Psoas muscle (tissue), 8 donors: Measurements from ENCODE around the gene SH3BGRL2. TPM values are rescaled to one million over a fixed set of nuclear protein-coding genes. Genes with fewer than 3 reads are reported as not detected.

Source experiments
- ATAC-seq, 4 donors: fragments of 200-7000 bp; cut with Tn5 transposase; one replicate each; pipeline ENCODE4 v1.9.1; 2020; ENCODE audit warnings: moderate library complexity in 3 of 4, mild to moderate bottlenecking in 2 of 4
- DNase-seq, 2 donors: peaks; one replicate each; pipeline ENCODE4 v3.0.0-alpha.2; 2020
- H3K27ac ChIP-seq: fragments of 200-600 bp; one replicate; pipeline ENCODE4 v1.8.0; 2022
- H3K27me3 ChIP-seq, 3 donors: fragments of 200-600 bp in 1 of 3; one replicate each; pipeline versions ENCODE4 v1.6.1 to v1.8.0; 2013 to 2022; ENCODE audit warnings: low read length in 2 of 3, mild to moderate bottlenecking in 2 of 3, moderate library complexity in 1 of 3; ENCODE audit not compliant: insufficient read depth in 3 of 3
- H3K36me3 ChIP-seq, 2 donors: fragments of 200-600 bp in 1 of 2; one replicate each; pipeline versions ENCODE4 v1.6.1 to v1.8.0; 2013 to 2022; ENCODE audit warnings: low read depth in 1 of 2, mild to moderate bottlenecking in 1 of 2, moderate library complexity in 1 of 2; ENCODE audit not compliant: insufficient read depth in 1 of 2
- H3K4me1 ChIP-seq: fragments of 200-600 bp; one replicate; pipeline ENCODE4 v1.8.0; 2022
- H3K4me3 ChIP-seq: fragments of 200-600 bp; one replicate; pipeline ENCODE4 v1.8.0; 2022; ENCODE audit warnings: mild to moderate bottlenecking
- H3K9me3 ChIP-seq: fragments of 200-600 bp; one replicate; pipeline ENCODE4 v1.8.0; 2022
- CTCF ChIP-seq: fragments of 200-600 bp; IDR thresholded peaks from one replicate; pipeline ENCODE4 v1.8.0; 2022; ENCODE audit warnings: antibody characterized with exemption
- WGBS, 3 donors: extraction: QIAGEN DNeasy Blood & Tissue Kit; methylation state at CpG; one replicate each; pipeline versions ENCODE4 v1.1.6 to v1.1.7; 2013; 5-methylcytosine and 5-hydroxymethylcytosine counted together
- intact Hi-C, 2 donors: fragments of 100-400 bp; cut with DNase I; formaldehyde crosslinking; loops; one replicate each; pipeline versions ENCODE4 v1.11.0 to v1.14.2; 2022
- polyA plus RNA-seq, 3 donors: library from polyadenylated mRNA; stranded (reverse); fragments of 200-250 nt; gene quantifications; one replicate each; pipeline ENCODE4 v1.2.3, GENCODE V29; 2013
- total RNA-seq, 4 donors: library from RNA; stranded (reverse); fragmentation: NEBNext Ultra II Directional in 2 of 4; extraction: Animal tissue kit (Norgen Biotek cat#: 25700) in 2 of 4; gene quantifications; one replicate each; pipeline versions ENCODE4 v1.2.1 to v1.2.4, GENCODE V29; 2021 to 2023
- donor health status: healthy with polysubstance abuse.
- donor health status: DM: no; HTN: no; CAD: no; lungs with moderate emphysema.
- donor health status: Bipolar disorder and iron deficiency.
- donor health status: healthy.
- donor health status: DM: yes; HTN: yes; CAD: no.
- donor health status: DM: no; HTN: no; CAD: no.
- donor health status: DM: no; HTN: no; CAD: no.
- donor health status: DM: yes; HTN: yes; CAD: no.

SH3BGRL2 gene
- total and polyA plus RNA-seq, 7 donors = 3.5 to 9.7 (median 4.3) TPM

GRCh38 chr6:79628466-79629288 lies 2.5 kb upstream of the SH3BGRL2 start:
- intact Hi-C loops = no loop called here
- Histone ChIP-seq H3K36me3 (no peaks in the 10 kb centered on the region), H3K9me3 (peaks cover 3% of the 10 kb centered on the region), H3K27ac (no peak overlapping the region), H3K27me3 (no peaks in the 10 kb centered on the region), H3K4me1 (no peaks in the 10 kb centered on the region), H3K4me3 (no peak overlapping the region)
- no peak for TF ChIP-seq CTCF
- no peak for ATAC-seq
- DNase-seq = no peak
- 91 to 96% (median 96%) methylated on average over 5 of the region's 5 CpGs for WGBS, 3 donors

- H3K4me3 ChIP-seq = peak overlapping the region; percentile 88
- H3K27me3 ChIP-seq = no peaks in the 10 kb centered on the region
- no peak overlapping the region for H3K27ac ChIP-seq
- no peaks in the 10 kb centered on the region for H3K36me3 ChIP-seq
- DNase-seq (no peak), ATAC-seq (no peak)
- intact Hi-C loops = no loop called here
- H3K9me3 ChIP-seq = peaks cover 3% of the 10 kb centered on the region
- TF ChIP-seq CTCF = no peak
- WGBS, 3 donors = 51 to 57% (median 52%) methylated on average over 8 of the region's 8 CpGs
- H3K4me1 ChIP-seq = no peaks in the 10 kb centered on the region
Observed at GRCh38 chr6:79630380-79630882, 698 bp upstream of the SH3BGRL2 start.

GRCh38 chr6:79631693-79632172 lies 604 bp downstream of the SH3BGRL2 start:
- Histone ChIP-seq H3K9me3 (peaks cover 3% of the 10 kb centered on the region), H3K27ac (no peak overlapping the region), H3K4me1 (no peaks in the 10 kb centered on the region), H3K27me3 (no peaks in the 10 kb centered on the region), H3K4me3 (peak overlapping the region; percentile 88), H3K36me3 (no peaks in the 10 kb centered on the region)
- WGBS, 3 donors = 17 to 20% (median 18%) methylated on average over 12 of the region's 12 CpGs
- TF ChIP-seq CTCF = no peak
- intact Hi-C loops = no loop called here
- ATAC-seq = peak in 1 of 4 donors; percentile 19
- no peak for DNase-seq

- intact Hi-C loops = no loop called here
- H3K27ac ChIP-seq = no peak overlapping the region
- no peaks in the 10 kb centered on the region for H3K4me1 ChIP-seq
- DNase-seq = no peak
- peak overlapping the region; percentile 88 for H3K4me3 ChIP-seq
- WGBS, 3 donors = 62 to 72% (median 69%) methylated on average over 2 of the region's 2 CpGs
- no peak for ATAC-seq
- no peaks in the 10 kb centered on the region for H3K36me3 ChIP-seq
- no peak for TF ChIP-seq CTCF
- H3K27me3 ChIP-seq = no peaks in the 10 kb centered on the region
- peaks cover 3% of the 10 kb centered on the region for H3K9me3 ChIP-seq
Observed at GRCh38 chr6:79632580-79632979, 1.5 kb downstream of the SH3BGRL2 start.
